ENCODE data around the gene PSME1. TPM values are rescaled to one million over a fixed set of nuclear protein-coding genes. Genes with fewer than 3 reads are reported as not detected.

The PSME1 gene
- total and polyA plus RNA-seq, 2 of the 13 experiments (the other 11 are each of a cell fraction or from before 2014, with no cell fraction given) = 159 to 608 TPM

DNA sequence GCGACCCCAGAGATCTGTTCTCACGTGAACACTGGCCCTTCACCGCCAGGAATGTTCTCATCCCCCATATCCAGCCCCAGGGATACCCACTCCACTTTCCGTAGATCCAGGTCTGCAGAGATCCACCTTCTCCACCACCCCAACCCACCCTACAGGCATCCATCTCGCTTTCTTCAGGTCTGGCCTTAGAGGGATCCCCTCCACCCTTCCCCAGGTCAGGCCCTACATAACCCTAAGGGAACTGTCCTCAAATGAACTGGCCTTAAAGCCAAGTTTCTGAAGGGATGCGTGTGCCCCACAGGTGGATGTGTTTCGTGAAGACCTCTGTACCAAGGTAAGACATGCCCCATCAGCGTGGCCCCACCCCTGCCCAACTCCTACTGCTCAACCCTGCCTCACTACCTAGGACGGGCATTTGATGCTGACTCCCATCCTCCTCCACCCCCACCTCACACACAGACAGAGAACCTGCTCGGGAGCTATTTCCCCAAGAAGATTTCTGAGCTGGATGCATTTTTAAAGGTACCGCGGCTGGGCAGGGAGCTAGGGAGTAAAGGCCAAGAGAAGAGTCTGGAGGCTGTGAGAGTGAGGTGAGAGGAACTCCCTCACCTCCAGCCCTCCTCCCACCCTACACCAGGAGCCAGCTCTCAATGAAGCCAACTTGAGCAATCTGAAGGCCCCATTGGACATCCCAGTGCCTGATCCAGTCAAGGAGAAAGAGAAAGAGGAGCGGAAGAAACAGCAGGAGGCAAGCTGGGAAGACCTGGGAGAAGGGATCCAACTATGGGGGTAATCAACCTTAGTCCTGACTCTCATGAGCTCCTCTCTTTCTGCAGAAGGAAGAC, 912 bp downstream of the PSME1 start (continued):
- TF ChIP-seq ZNF766 (CRISPR knock-in tag; IDR thresholded peaks at IDR 0.05; ENCODE audit: borderline replicate concordance) = no peak
- TF ChIP-seq ZNF816 (CRISPR knock-in tag; IDR thresholded peaks at IDR 0.05; ENCODE audit: borderline replicate concordance) = no peak
- peak; percentile 61 for TF ChIP-seq RBM22 (optimal IDR thresholded peaks at IDR 0.05; ENCODE audit: low read length)
- no peak for TF ChIP-seq POLR2AphosphoS5 (IDR thresholded peaks at IDR 0.05; ENCODE audit: low read depth, low read length)
- TF ChIP-seq ATM (IDR thresholded peaks at IDR 0.05; ENCODE audit: borderline replicate concordance) = no peak
- no peak for TF ChIP-seq PHF20 (CRISPR knock-in tag; IDR thresholded peaks at IDR 0.05)
- no peak for TF ChIP-seq MED13 (CRISPR knock-in tag; IDR thresholded peaks at IDR 0.05)
- TF ChIP-seq, protein P1, sequence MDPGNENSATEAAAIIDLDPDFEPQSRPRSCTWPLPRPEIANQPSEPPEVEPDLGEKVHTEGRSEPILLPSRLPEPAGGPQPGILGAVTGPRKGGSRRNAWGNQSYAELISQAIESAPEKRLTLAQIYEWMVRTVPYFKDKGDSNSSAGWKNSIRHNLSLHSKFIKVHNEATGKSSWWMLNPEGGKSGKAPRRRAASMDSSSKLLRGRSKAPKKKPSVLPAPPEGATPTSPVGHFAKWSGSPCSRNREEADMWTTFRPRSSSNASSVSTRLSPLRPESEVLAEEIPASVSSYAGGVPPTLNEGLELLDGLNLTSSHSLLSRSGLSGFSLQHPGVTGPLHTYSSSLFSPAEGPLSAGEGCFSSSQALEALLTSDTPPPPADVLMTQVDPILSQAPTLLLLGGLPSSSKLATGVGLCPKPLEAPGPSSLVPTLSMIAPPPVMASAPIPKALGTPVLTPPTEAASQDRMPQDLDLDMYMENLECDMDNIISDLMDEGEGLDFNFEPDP (CRISPR knock-in tag; conservative IDR thresholded peaks at IDR 0.05) = no peak
- TF ChIP-seq ATF2 (CRISPR knock-in tag; IDR thresholded peaks at IDR 0.05) = no peak
- no peak for TF ChIP-seq ZFP91 (CRISPR knock-in tag; IDR thresholded peaks at IDR 0.05; ENCODE audit: borderline replicate concordance)
- peak; percentile 8; the same call in 1 of the 2 replicates for TF ChIP-seq ZNF614 (CRISPR knock-in tag; IDR thresholded peaks at IDR 0.05; ENCODE audit: borderline replicate concordance)
- no peak for TF ChIP-seq NFATC3 (CRISPR knock-in tag; IDR thresholded peaks at IDR 0.05)
- peak; percentile 83 for TF ChIP-seq ZNF776 (CRISPR knock-in tag; IDR thresholded peaks at IDR 0.05)
- TF ChIP-seq TGIF2 (CRISPR knock-in tag; IDR thresholded peaks at IDR 0.05) = no peak
- TF ChIP-seq, protein P2, sequence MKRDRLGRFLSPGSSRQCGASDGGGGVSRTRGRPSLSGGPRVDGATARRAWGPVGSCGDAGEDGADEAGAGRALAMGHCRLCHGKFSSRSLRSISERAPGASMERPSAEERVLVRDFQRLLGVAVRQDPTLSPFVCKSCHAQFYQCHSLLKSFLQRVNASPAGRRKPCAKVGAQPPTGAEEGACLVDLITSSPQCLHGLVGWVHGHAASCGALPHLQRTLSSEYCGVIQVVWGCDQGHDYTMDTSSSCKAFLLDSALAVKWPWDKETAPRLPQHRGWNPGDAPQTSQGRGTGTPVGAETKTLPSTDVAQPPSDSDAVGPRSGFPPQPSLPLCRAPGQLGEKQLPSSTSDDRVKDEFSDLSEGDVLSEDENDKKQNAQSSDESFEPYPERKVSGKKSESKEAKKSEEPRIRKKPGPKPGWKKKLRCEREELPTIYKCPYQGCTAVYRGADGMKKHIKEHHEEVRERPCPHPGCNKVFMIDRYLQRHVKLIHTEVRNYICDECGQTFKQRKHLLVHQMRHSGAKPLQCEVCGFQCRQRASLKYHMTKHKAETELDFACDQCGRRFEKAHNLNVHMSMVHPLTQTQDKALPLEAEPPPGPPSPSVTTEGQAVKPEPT (CRISPR knock-in tag; IDR thresholded peaks at IDR 0.05; ENCODE audit: low read depth) = no peak
- TF ChIP-seq KAT7 (CRISPR knock-in tag; IDR thresholded peaks at IDR 0.05; ENCODE audit: borderline replicate concordance) = no peak
- TF ChIP-seq ZSCAN20 (CRISPR knock-in tag; IDR thresholded peaks at IDR 0.05; ENCODE audit: borderline replicate concordance) = no peak
- peak; percentile 87 for TF ChIP-seq ZKSCAN5 (CRISPR knock-in tag; IDR thresholded peaks at IDR 0.05)
- TF ChIP-seq KLF6 (CRISPR knock-in tag; IDR thresholded peaks at IDR 0.05) = no peak
- TF ChIP-seq ZNF24 (IDR thresholded peaks at IDR 0.05) = no peak
- peak; percentile 57; the same call in 1 of the 2 replicates for TF ChIP-seq ZNF263 (CRISPR knock-in tag; IDR thresholded peaks at IDR 0.05)
- TF ChIP-seq ZNF101 (CRISPR knock-in tag; IDR thresholded peaks at IDR 0.05; ENCODE audit: borderline replicate concordance, low read depth) = no peak
- no peak for TF ChIP-seq ZNF292 (CRISPR knock-in tag; IDR thresholded peaks at IDR 0.05; ENCODE audit: borderline replicate concordance, low read depth)
- no peak for TF ChIP-seq GPN1 (CRISPR knock-in tag; IDR thresholded peaks at IDR 0.05; ENCODE audit: borderline replicate concordance)

All from HepG2 (cell line).